Measurements from ENCODE around the gene PRPF18. TPM values are rescaled to one million over a fixed set of nuclear protein-coding genes. Genes with fewer than 3 reads are reported as not detected.

The PRPF18 gene
- total RNA-seq, 2 experiments from 2014 or later = 22.9 to 23.9 TPM

DNA sequence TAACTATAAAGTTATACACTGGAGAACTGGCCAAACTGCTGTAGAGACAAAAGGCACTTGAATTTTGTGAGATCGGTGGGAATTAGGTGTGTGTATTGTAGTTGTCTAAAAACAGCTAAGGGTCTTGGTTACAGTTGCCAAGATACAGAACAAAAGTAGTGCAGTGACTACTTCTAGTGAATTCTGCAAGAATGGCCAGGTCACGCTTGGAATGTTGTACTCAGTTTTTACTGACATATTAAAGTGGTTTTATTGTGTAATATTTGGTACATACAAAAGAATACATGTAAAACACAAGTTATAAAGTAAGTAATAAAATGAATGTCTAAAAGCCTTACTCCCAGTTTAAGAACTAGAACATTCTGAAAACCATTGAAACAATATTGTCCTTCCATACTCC, 42.4 kb downstream of the PRPF18 start:
- H3K27me3 Mint-ChIP-seq (ENCODE audit: low read depth) = no peaks in the 10 kb centered on the region
- H3K36me3 Mint-ChIP-seq (ENCODE audit: low read depth) = peaks cover 14% of the 10 kb centered on the region
- no peaks in the 10 kb centered on the region for H3K9me3 Mint-ChIP-seq (ENCODE audit: insufficient read depth)
- no peaks in the 10 kb centered on the region for H3K4me1 Mint-ChIP-seq (ENCODE audit: low read depth)
- no peak overlapping the region for H3K27ac Mint-ChIP-seq
- no peak for ATAC-seq
- H3K4me3 Mint-ChIP-seq = no peak overlapping the region
- ChIA-PET POLR2A (no interaction called here), CTCF (interaction anchor here (1.2 kb wide), 1 partner anchor 9 kb away, joined by 5 read pairs; no protein-coding TSS in a partner anchor)
- no peak for DNase-seq

DNA sequence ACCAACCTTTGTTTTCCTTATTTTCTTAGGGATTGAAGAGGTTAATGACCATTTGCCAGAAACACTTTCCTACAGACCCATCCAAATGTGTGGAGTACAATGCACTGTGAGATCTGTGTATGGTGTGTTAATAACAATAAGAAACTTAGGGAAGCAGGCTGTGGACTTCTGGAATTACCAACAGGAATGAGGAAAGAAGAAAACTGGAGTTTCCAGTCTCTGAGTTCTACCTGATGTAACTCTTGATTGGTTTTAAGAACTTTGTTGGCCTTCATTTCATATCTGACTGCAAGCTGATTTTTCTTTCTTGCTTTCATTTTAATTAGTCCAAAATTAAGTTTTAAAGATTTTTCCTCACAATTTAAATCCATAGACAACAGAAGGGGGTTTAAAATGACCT, 43.5 kb downstream of the PRPF18 start:
- no peak overlapping the region for H3K4me3 Mint-ChIP-seq
- no peaks in the 10 kb centered on the region for H3K4me1 Mint-ChIP-seq (ENCODE audit: low read depth)
- no peaks in the 10 kb centered on the region for H3K27me3 Mint-ChIP-seq (ENCODE audit: low read depth)
- POLR2A ChIA-PET = no interaction called here
- H3K9me3 Mint-ChIP-seq (ENCODE audit: insufficient read depth) = no peaks in the 10 kb centered on the region
- H3K36me3 Mint-ChIP-seq (ENCODE audit: low read depth) = peaks cover 18% of the 10 kb centered on the region
- CTCF ChIA-PET = no interaction called here
- H3K27ac Mint-ChIP-seq = no peak overlapping the region
- ATAC-seq = no peak
- DNase-seq = no peak

DNA sequence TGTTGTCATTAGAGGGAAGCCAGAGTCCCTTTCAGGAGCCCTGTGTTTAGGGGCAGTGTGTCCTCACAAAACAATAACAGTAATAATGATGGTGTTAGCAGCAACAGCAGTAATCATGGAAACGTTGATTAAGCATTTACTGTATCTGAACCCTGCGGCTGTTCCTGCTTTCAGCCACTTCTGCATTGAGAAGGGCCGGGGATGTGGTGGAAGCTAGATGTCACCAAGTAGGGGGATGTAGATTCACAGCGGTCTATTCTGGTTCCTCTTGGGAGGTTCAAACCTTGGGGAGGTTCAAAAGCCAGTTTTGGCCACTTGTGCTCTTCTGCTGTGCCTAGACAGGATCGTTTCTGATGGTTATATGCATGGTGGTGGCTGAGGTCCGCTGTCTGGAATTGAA, 44.8 kb downstream of the PRPF18 start:
- peaks cover 18% of the 10 kb centered on the region for H3K36me3 Mint-ChIP-seq (ENCODE audit: low read depth)
- no peak for ATAC-seq
- H3K4me1 Mint-ChIP-seq (ENCODE audit: low read depth) = no peaks in the 10 kb centered on the region

DNA sequence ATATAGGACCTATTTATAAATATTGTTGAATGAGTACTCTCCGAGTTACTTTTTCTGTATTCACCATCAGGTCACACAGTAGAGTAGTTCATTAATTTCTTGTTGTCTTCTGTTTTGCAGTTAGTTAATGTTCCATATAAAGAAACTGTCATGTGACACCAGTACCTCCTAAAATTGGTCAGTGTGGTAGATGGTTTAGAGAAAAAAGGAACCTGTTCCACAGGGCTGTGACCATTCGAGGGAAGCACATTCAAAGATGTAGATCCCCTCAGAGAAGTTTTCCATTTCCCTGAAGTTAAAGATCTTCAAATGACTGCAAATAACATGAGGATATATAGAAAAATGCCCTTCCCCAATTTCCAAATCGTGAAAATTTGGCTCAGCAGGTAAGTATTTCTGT, 45.7 kb downstream of the PRPF18 start:
- ChIA-PET POLR2A (no interaction called here), CTCF (no interaction called here)
- Mint-ChIP-seq H3K27ac (no peak overlapping the region), H3K4me3 (no peak overlapping the region), H3K4me1 (ENCODE audit: low read depth) (no peaks in the 10 kb centered on the region), H3K9me3 (ENCODE audit: insufficient read depth) (no peaks in the 10 kb centered on the region), H3K36me3 (ENCODE audit: low read depth) (peaks cover 18% of the 10 kb centered on the region), H3K27me3 (ENCODE audit: low read depth) (no peaks in the 10 kb centered on the region)
- ATAC-seq = no peak
- DNase-seq = no peak

More for the DNA sequence above, 44.8 kb downstream of the PRPF18 start:
- Mint-ChIP-seq H3K27me3 (ENCODE audit: low read depth) (no peaks in the 10 kb centered on the region), H3K27ac (no peak overlapping the region), H3K9me3 (ENCODE audit: insufficient read depth) (no peaks in the 10 kb centered on the region), H3K4me3 (no peak overlapping the region)
- ChIA-PET CTCF (no interaction called here), POLR2A (no interaction called here)
- no peak for DNase-seq

DNA sequence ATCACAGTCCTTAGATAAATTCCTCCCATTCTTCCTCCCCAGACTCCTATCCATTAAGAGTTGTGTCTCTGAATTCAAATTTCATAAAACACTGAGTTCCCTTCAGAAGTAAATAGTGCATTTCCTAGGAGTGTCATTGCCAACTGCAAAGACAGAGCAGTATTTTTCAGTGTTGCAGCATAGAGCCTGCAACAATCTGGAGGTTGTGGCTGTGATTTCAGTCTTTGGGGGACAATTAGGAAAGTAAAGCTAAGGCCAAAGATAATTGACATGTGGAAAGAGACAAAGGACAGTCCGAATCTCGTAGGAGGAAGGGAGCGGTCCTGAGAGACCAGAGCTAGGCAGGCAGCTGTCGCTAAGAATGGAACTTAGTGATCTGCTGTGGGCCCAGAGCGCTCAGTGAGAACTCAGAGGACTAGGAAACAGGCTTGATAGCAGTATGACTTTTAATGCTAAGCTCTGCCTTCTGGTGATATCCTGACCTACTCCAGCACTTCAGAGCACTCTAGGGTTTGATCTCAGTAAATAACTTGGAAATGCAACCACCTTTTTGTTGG, 46.2 kb downstream of the PRPF18 start:
- Mint-ChIP-seq H3K27me3 (ENCODE audit: low read depth) (no peaks in the 10 kb centered on the region), H3K4me1 (ENCODE audit: low read depth) (no peaks in the 10 kb centered on the region), H3K4me3 (no peak overlapping the region), H3K27ac (no peak overlapping the region), H3K36me3 (ENCODE audit: low read depth) (peaks cover 21% of the 10 kb centered on the region), H3K9me3 (ENCODE audit: insufficient read depth) (no peaks in the 10 kb centered on the region)
- DNase-seq (no peak), ATAC-seq (no peak)
- ChIA-PET CTCF (no interaction called here), POLR2A (no interaction called here)

GRCh38 chr10:13633689-13634088, 46.9 kb downstream of the PRPF18 start:
- no peaks in the 10 kb centered on the region for H3K4me1 Mint-ChIP-seq (ENCODE audit: low read depth)

GRCh38 chr10:13634207-13634606, 47.4 kb downstream of the PRPF18 start:
- ChIA-PET CTCF (no interaction called here), POLR2A (interaction anchor here (0.9 kb wide), 1 partner anchor 13 kb away, joined by 4 read pairs; no protein-coding TSS in a partner anchor)
- H3K27ac Mint-ChIP-seq = no peak overlapping the region
- DNase-seq = no peak
- no peaks in the 10 kb centered on the region for H3K27me3 Mint-ChIP-seq (ENCODE audit: low read depth)
- no peaks in the 10 kb centered on the region for H3K4me1 Mint-ChIP-seq (ENCODE audit: low read depth)
- peaks cover 26% of the 10 kb centered on the region for H3K36me3 Mint-ChIP-seq (ENCODE audit: low read depth)
- H3K4me3 Mint-ChIP-seq = no peak overlapping the region
- no peaks in the 10 kb centered on the region for H3K9me3 Mint-ChIP-seq (ENCODE audit: insufficient read depth)
- ATAC-seq = no peak

More at GRCh38 chr10:13633689-13634088, 46.9 kb downstream of the PRPF18 start:
- Mint-ChIP-seq H3K9me3 (ENCODE audit: insufficient read depth) (no peaks in the 10 kb centered on the region), H3K27me3 (ENCODE audit: low read depth) (no peaks in the 10 kb centered on the region), H3K27ac (no peak overlapping the region), H3K4me3 (no peak overlapping the region), H3K36me3 (ENCODE audit: low read depth) (peaks cover 24% of the 10 kb centered on the region)
- DNase-seq (no peak), ATAC-seq (no peak)
- POLR2A ChIA-PET = no interaction called here
- CTCF ChIA-PET = no interaction called here

DNA sequence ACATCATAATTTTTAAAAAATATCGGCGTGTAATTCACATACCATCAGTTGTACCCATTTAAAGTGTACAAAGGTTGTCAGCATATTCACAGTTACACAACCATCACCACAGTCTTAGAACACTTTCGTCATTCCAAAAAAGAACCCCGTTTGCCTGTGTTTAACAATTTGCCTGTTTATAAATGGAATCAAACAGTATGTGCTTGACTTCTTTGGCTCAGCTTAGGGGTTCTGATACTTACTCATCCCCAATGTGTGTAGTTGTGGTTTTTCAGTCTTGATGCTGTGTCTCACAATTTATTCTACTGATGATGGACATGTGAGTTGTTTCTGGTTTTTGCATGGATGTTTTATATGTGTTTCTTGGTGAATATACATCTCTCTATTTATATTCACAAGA, 50.0 kb downstream of the PRPF18 start:
- Mint-ChIP-seq H3K4me3 (no peak overlapping the region), H3K27me3 (ENCODE audit: low read depth) (no peaks in the 10 kb centered on the region), H3K4me1 (ENCODE audit: low read depth) (no peaks in the 10 kb centered on the region), H3K27ac (no peak overlapping the region), H3K36me3 (ENCODE audit: low read depth) (peaks cover 41% of the 10 kb centered on the region), H3K9me3 (ENCODE audit: insufficient read depth) (peaks cover 7% of the 10 kb centered on the region)
- DNase-seq (no peak), ATAC-seq (no peak)
- ChIA-PET CTCF (no interaction called here), POLR2A (no interaction called here)

DNA sequence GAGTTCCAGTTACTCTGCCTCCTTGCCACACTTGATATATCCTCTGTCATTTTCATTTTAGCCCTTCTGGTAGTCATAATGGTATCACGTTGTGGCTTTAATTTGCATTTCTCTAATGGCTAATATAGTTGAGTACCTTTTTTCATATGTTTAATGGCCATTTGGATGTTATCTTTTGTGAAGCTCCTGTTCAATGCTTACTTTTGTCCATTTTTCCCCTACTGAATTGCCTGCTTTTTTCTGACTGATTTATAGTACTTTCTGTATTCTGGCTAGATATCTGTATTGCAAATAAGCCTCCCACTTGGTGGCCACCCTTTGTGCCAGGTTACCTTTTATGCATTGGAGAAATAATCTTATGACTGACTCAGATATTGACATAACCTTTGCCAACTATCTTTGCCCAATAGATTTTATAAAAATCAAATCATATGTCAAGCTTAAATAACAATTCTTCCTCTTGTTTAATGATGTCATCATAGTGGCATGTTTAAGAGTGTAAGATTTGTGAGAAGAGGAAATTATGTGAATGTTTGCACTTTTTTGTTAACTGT, 50.6 kb downstream of the PRPF18 start:
- Mint-ChIP-seq H3K27ac (no peak overlapping the region), H3K36me3 (ENCODE audit: low read depth) (peaks cover 47% of the 10 kb centered on the region), H3K27me3 (ENCODE audit: low read depth) (no peaks in the 10 kb centered on the region), H3K4me1 (ENCODE audit: low read depth) (no peaks in the 10 kb centered on the region), H3K4me3 (no peak overlapping the region), H3K9me3 (ENCODE audit: insufficient read depth) (peaks cover 12% of the 10 kb centered on the region)
- ChIA-PET CTCF (interaction anchor here (1.8 kb wide), 1 partner anchor 9 kb away, joined by 5 read pairs; no protein-coding TSS in a partner anchor), POLR2A (no interaction called here)
- ATAC-seq (no peak), DNase-seq (no peak)

GRCh38 chr10:13637894-13638293, 51.1 kb downstream of the PRPF18 start:
- ChIA-PET POLR2A (no interaction called here), CTCF (interaction anchor here (1.8 kb wide), 1 partner anchor 9 kb away, joined by 5 read pairs; no protein-coding TSS in a partner anchor)
- DNase-seq = no peak
- peaks cover 17% of the 10 kb centered on the region for H3K9me3 Mint-ChIP-seq (ENCODE audit: insufficient read depth)
- peaks cover 49% of the 10 kb centered on the region for H3K36me3 Mint-ChIP-seq (ENCODE audit: low read depth)
- no peaks in the 10 kb centered on the region for H3K4me1 Mint-ChIP-seq (ENCODE audit: low read depth)
- H3K4me3 Mint-ChIP-seq = no peak overlapping the region
- no peak for ATAC-seq
- H3K27ac Mint-ChIP-seq = no peak overlapping the region
- H3K27me3 Mint-ChIP-seq (ENCODE audit: low read depth) = no peaks in the 10 kb centered on the region

DNA sequence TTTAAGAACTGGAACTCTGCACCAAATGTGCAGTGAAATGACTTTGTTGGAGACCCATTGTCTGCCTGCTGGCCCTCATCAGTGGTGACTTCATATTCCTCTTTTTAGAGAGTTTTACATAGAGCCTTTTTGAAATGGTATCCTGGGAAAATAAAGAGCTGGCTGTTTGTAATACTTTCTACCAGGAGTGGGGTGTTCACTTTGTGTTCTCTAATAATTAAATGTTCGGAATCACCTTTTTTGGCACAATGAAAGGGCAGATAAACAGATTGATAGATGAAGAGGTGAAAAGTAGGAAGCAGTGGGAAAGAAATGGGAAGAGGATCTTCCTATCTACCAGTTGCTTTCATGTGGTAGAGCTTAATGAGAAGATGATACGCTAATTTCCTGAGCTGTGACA, 55.5 kb downstream of the PRPF18 start:
- Mint-ChIP-seq H3K9me3 (ENCODE audit: insufficient read depth) (peaks cover 18% of the 10 kb centered on the region), H3K4me3 (no peak overlapping the region), H3K27ac (no peak overlapping the region), H3K36me3 (ENCODE audit: low read depth) (peaks cover 54% of the 10 kb centered on the region), H3K4me1 (ENCODE audit: low read depth) (no peaks in the 10 kb centered on the region), H3K27me3 (ENCODE audit: low read depth) (no peaks in the 10 kb centered on the region)
- CTCF ChIA-PET = no interaction called here
- DNase-seq = no peak
- POLR2A ChIA-PET = no interaction called here
- ATAC-seq = no peak

- H3K36me3 Mint-ChIP-seq (ENCODE audit: low read depth) = peaks cover 53% of the 10 kb centered on the region
- H3K4me3 Mint-ChIP-seq = no peak overlapping the region
- no peak overlapping the region for H3K27ac Mint-ChIP-seq
- CTCF ChIA-PET = interaction anchor here (0.7 kb wide), 1 partner anchor 17 kb away, joined by 3 read pairs; no protein-coding TSS in a partner anchor
- DNase-seq (no peak), ATAC-seq (no peak)
- H3K27me3 Mint-ChIP-seq (ENCODE audit: low read depth) = no peaks in the 10 kb centered on the region
- POLR2A ChIA-PET = no interaction called here
- H3K4me1 Mint-ChIP-seq (ENCODE audit: low read depth) = peaks cover 2% of the 10 kb centered on the region
- H3K9me3 Mint-ChIP-seq (ENCODE audit: insufficient read depth) = peaks cover 18% of the 10 kb centered on the region
Measured at GRCh38 chr10:13643016-13643415, 56.3 kb downstream of the PRPF18 start.

DNA sequence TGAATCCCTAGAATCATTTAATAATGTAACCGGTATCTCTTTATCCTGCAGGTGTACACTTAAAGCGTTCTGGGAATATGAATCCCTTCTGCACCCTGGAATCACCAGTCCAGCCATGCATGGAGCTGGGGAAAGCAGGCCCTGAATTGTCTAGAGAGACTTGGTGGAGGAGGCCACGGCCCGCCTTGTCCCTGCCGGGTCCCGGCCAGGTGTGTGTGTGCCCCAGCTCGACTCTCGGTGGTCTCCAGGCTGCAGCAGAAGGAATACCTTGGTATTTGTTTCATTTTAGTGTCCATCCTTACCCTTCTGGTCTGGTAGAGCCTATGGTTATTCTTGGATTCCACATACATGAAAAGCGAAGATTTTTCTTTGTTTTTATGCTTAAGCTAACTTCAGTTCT, 58.1 kb downstream of the PRPF18 start:
- Mint-ChIP-seq H3K27ac (no peak overlapping the region), H3K4me3 (no peak overlapping the region), H3K4me1 (ENCODE audit: low read depth) (peaks cover 17% of the 10 kb centered on the region), H3K9me3 (ENCODE audit: insufficient read depth) (peaks cover 18% of the 10 kb centered on the region), H3K27me3 (ENCODE audit: low read depth) (no peaks in the 10 kb centered on the region), H3K36me3 (ENCODE audit: low read depth) (peaks cover 55% of the 10 kb centered on the region)
- ChIA-PET POLR2A (no interaction called here), CTCF (interaction anchor here (1.0 to 1.4 kb wide), 2 partner anchors 15 to 18 kb away, joined by 3 to 4 read pairs; no protein-coding TSS in a partner anchor)
- ATAC-seq = no peak
- no peak for DNase-seq
